ENCODE data around the gene IARS2.

- TF ChIP-seq CTCF (IDR thresholded peaks at IDR 0.05 in 2 of 3, conservative IDR thresholded peaks at IDR 0.05 in 1 of 3; ENCODE audit: borderline replicate concordance in 1 of 3, insufficient read depth in 1 of 3, low read depth in 2 of 3, low read length in 2 of 3) (no peak), MAX (IDR thresholded peaks at IDR 0.05) (no peak), RAD21 (IDR thresholded peaks at IDR 0.05; ENCODE audit: low read depth) (no peak), YY1 (IDR thresholded peaks at IDR 0.05; ENCODE audit: extremely low read depth, insufficient replicate concordance, low read depth, low read length) (no peak), EGR1 (IDR thresholded peaks at IDR 0.05; ENCODE audit: low read depth) (no peak), POLR2A (IDR thresholded peaks at IDR 0.05; ENCODE audit: borderline replicate concordance, extremely low read depth, insufficient read depth, insufficient read length) (no peak), JUND (IDR thresholded peaks at IDR 0.05) (no peak), EZH2 (IDR thresholded peaks at IDR 0.05) (no peak), POLR2AphosphoS5 (IDR thresholded peaks at IDR 0.05; ENCODE audit: low read depth, low read length) (no peak), REST (IDR thresholded peaks at IDR 0.05; ENCODE audit: low read depth) (no peak), EZH2phosphoT487 (IDR thresholded peaks at IDR 0.05; ENCODE audit: borderline replicate concordance) (no peak), ATF3 (IDR thresholded peaks at IDR 0.05) (no peak)
Observed at GRCh38 chr1:220044678-220045355, 49.1 kb upstream of the IARS2 start.
